PC-3 (cell line): ENCODE measurements around the gene PFKFB3.

ENCODE experiments used
- EZH2 ChIP-seq: fragments of 300-600 bp; sonication (generic); IDR thresholded peaks from one replicate; pipeline ENCODE4 v1.6.1; 2017; ENCODE audit warnings: antibody characterized with exemption, mild to moderate bottlenecking, low read length; ENCODE audit not compliant: unreplicated experiment
- EZH2phosphoT487 ChIP-seq: fragments of 300-600 bp; sonication (generic); IDR thresholded peaks from 2 replicates; pipeline ENCODE4 v1.6.1; 2018; ENCODE audit warnings: mild to moderate bottlenecking, antibody characterized with exemption, low read length, borderline replicate concordance
- TF ChIP-seq, protein P1 (sequence below): fragments of 300-600 bp; sonication (generic); conservative IDR thresholded peaks from 2 replicates; pipeline ENCODE4 v1.5.1; 2017; ENCODE audit warnings: antibody characterized with exemption, low read depth, mild to moderate bottlenecking, low read length

DNA sequence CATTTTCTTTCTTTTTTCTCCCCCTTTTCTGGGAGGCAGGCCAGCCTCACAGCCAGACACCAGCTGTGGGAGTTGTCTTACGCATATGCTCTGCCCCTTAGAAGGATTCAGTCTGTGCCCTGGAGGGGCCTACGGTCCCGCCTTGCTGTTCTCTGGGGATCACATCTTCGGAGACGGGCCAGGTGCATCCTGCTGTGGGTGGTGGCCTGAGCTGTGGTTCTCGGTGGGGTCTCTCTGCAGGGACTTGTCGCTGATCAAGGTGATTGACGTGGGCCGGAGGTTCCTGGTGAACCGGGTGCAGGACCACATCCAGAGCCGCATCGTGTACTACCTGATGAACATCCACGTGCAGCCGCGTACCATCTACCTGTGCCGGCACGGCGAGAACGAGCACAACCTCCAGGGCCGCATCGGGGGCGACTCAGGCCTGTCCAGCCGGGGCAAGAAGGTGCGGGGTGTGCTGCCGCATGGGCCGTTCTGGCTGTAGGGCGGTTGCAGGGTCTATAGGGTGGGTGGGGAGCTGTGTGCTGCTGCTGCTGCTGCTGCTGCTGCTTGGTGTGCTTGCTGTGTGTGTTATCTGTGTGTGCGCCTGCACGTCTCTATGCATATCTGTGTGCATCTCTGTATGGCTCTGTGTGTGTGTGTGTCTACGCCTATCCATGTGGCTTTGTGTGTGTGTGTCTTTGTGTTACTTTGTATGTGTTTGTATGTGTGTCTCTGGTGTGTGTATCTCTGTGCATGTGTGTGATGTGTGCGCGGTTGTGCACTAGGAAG is 17.9 kb downstream of the PFKFB3 start:
- TF ChIP-seq, protein P1, sequence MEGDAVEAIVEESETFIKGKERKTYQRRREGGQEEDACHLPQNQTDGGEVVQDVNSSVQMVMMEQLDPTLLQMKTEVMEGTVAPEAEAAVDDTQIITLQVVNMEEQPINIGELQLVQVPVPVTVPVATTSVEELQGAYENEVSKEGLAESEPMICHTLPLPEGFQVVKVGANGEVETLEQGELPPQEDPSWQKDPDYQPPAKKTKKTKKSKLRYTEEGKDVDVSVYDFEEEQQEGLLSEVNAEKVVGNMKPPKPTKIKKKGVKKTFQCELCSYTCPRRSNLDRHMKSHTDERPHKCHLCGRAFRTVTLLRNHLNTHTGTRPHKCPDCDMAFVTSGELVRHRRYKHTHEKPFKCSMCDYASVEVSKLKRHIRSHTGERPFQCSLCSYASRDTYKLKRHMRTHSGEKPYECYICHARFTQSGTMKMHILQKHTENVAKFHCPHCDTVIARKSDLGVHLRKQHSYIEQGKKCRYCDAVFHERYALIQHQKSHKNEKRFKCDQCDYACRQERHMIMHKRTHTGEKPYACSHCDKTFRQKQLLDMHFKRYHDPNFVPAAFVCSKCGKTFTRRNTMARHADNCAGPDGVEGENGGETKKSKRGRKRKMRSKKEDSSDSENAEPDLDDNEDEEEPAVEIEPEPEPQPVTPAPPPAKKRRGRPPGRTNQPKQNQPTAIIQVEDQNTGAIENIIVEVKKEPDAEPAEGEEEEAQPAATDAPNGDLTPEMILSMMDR = no peak
- TF ChIP-seq EZH2 (no peak), EZH2phosphoT487 (no peak)
